Peyer's patch (tissue), 4 donors: ENCODE results near the gene GPRIN3. TPM values are rescaled to one million over a fixed set of nuclear protein-coding genes. Genes with fewer than 3 reads are reported as not detected.
A peak's percentile ranks its signal among the peaks of the same experiment; 100 is the strongest.

ENCODE experiments used
- DNase-seq, 3 donors: peaks; one replicate each; pipeline ENCODE4 v3.0.0-alpha.2; 2017 to 2019
- H3K27ac ChIP-seq, 4 donors: fragments of 200-600 bp; sonication (generic); one replicate each; pipeline ENCODE4 v1.5.1; 2016 to 2019
- H3K27me3 ChIP-seq, 2 donors: fragments of 200-600 bp; sonication (generic); one replicate each; pipeline ENCODE4 v1.5.1; 2019
- H3K36me3 ChIP-seq, 3 donors: fragments of 200-600 bp; sonication (generic); one replicate each; pipeline ENCODE4 v1.5.1; 2016 to 2019
- H3K4me1 ChIP-seq, 4 donors: fragments of 200-600 bp; sonication (generic); one replicate each; pipeline ENCODE4 v1.5.1; 2016 to 2019
- H3K4me3 ChIP-seq, 4 donors: fragments of 200-600 bp; sonication (generic); 1 replicate in 3 of 4; 2 replicates in 1 of 4; pipeline ENCODE4 v1.5.1; 2016 to 2019; ENCODE audit warnings: mild to moderate bottlenecking in 1 of 4
- H3K9me3 ChIP-seq, 4 donors: fragments of 200-600 bp; sonication (generic); one replicate each; pipeline ENCODE4 v1.5.1; 2016 to 2019; ENCODE audit warnings: mild to moderate bottlenecking in 1 of 4
- CTCF ChIP-seq, 6 experiments: fragments of 450-650 bp in 4 of 6; fragments of 200-600 bp in 2 of 6; sonication (generic) in 1 of 6; IDR thresholded peaks; one replicate each; pipeline ENCODE4 v1.5.1; 2017 to 2019; ENCODE audit warnings: antibody characterized with exemption in 6 of 6, mild to moderate bottlenecking in 3 of 6, moderate library complexity in 1 of 6
- POLR2A ChIP-seq, 2 donors: fragments of 450-650 bp; IDR thresholded peaks; one replicate each; pipeline ENCODE4 v1.5.1; 2017; ENCODE audit warnings: antibody characterized with exemption in 2 of 2, mild to moderate bottlenecking in 2 of 2, moderate library complexity in 2 of 2
- total RNA-seq, 4 donors: library from RNA; depleted of rRNA; stranded (reverse); fragments of >200 nt; gene quantifications; one replicate each; pipeline ENCODE4 v1.1.0, GENCODE V29; 2016

Gene GPRIN3
- total RNA-seq, 4 donors from 2014 or later: 13.1 to 26.8 (median 17.8) TPM

- no peak for TF ChIP-seq POLR2A (IDR thresholded peaks at IDR 0.05)
- TF ChIP-seq CTCF (IDR thresholded peaks at IDR 0.05): no peak
- H3K27me3 ChIP-seq: no peaks in the 10 kb centered on the region
- peak overlapping the region; percentile 34 to 86 (median 80) for H3K27ac ChIP-seq
- H3K36me3 ChIP-seq: no peaks in the 10 kb centered on the region
- no peaks in the 10 kb centered on the region for H3K9me3 ChIP-seq
- H3K4me3 ChIP-seq: peak overlapping the region in 2 of 4 donors; percentile 68 to 69
- DNase-seq: no peak
- H3K4me1 ChIP-seq: peaks cover 0 to 41% (median 2%) of the 10 kb centered on the region in 4 donors
These were observed 2.6 kb downstream of the GPRIN3 start for GRCh38 chr4:89305028-89305427.

- H3K4me1 ChIP-seq: peaks cover 0 to 45% (median 3%) of the 10 kb centered on the region in 4 donors
- no peaks in the 10 kb centered on the region for H3K36me3 ChIP-seq
- no peaks in the 10 kb centered on the region for H3K9me3 ChIP-seq
- peak overlapping the region in 2 of 4 donors; percentile 13 to 18 for H3K4me3 ChIP-seq
- TF ChIP-seq POLR2A (IDR thresholded peaks at IDR 0.05) (no peak), CTCF (IDR thresholded peaks at IDR 0.05) (no peak)
- DNase-seq: no peak
- H3K27me3 ChIP-seq: no peaks in the 10 kb centered on the region
- peak overlapping the region; percentile 4 to 58 (median 35) for H3K27ac ChIP-seq
These were observed 3.7 kb downstream of the GPRIN3 start for GRCh38 chr4:89303814-89304388.

GRCh38 chr4:89303177-89303576, 4.4 kb downstream of the GPRIN3 start:
- DNase-seq: peak in 2 of 3 donors; percentile 37 to 73
- Histone ChIP-seq H3K27me3 (no peaks in the 10 kb centered on the region), H3K27ac (peak overlapping the region; percentile 37 to 53 (median 42)), H3K4me3 (peak overlapping the region in 1 of 4 donors; percentile 4), H3K4me1 (peaks cover 0 to 43% (median 6%) of the 10 kb centered on the region in 4 donors), H3K36me3 (no peaks in the 10 kb centered on the region), H3K9me3 (no peaks in the 10 kb centered on the region)
- TF ChIP-seq CTCF (IDR thresholded peaks at IDR 0.05) (peak in 2 of 6 experiments; percentile 15 to 35), POLR2A (IDR thresholded peaks at IDR 0.05) (no peak)

- Histone ChIP-seq H3K27me3 (no peaks in the 10 kb centered on the region), H3K9me3 (no peaks in the 10 kb centered on the region), H3K4me1 (peaks cover 0 to 49% (median 10%) of the 10 kb centered on the region in 4 donors), H3K36me3 (no peaks in the 10 kb centered on the region), H3K27ac (peak overlapping the region; percentile 6 to 43 (median 24)), H3K4me3 (no peak overlapping the region)
- TF ChIP-seq POLR2A (IDR thresholded peaks at IDR 0.05) (no peak), CTCF (IDR thresholded peaks at IDR 0.05) (no peak)
- DNase-seq: no peak
These were observed 5.7 kb downstream of the GPRIN3 start for GRCh38 chr4:89301902-89302301.

- no peaks in the 10 kb centered on the region for H3K9me3 ChIP-seq
- no peak for TF ChIP-seq CTCF (IDR thresholded peaks at IDR 0.05)
- TF ChIP-seq POLR2A (IDR thresholded peaks at IDR 0.05): no peak
- peaks cover 0 to 52% (median 14%) of the 10 kb centered on the region in 4 donors for H3K4me1 ChIP-seq
- peak overlapping the region; percentile 6 to 72 (median 41) for H3K27ac ChIP-seq
- no peaks in the 10 kb centered on the region for H3K36me3 ChIP-seq
- H3K4me3 ChIP-seq: no peak overlapping the region
- DNase-seq: no peak
- H3K27me3 ChIP-seq: no peaks in the 10 kb centered on the region
These were observed 6.6 kb downstream of the GPRIN3 start for GRCh38 chr4:89301003-89301402.
